ENCODE measurements around the gene DPYD.

DPYD gene

GRCh38 chr1:97200595-97200994 is 720.2 kb downstream of the DPYD start:
- Histone ChIP-seq H3K4me2 (ENCODE audit: low read depth, low read length, poor library complexity, severe bottlenecking) (no peak overlapping the region), H2AFZ (ENCODE audit: low read depth, low read length, severe bottlenecking) (no peak overlapping the region), H3K9me2 (replicated peaks; ENCODE audit: insufficient read depth, low read length) (no peaks in the 10 kb centered on the region), H3K79me2 (ENCODE audit: insufficient read depth, low read length) (no peaks in the 10 kb centered on the region), H4K20me1 (ENCODE audit: low read depth, low read length) (no peaks in the 10 kb centered on the region), H3K9me3 (ENCODE audit: insufficient read depth, low read length) (no peaks in the 10 kb centered on the region), H3K9ac (ENCODE audit: low read length) (no peak overlapping the region), H3K4me3 (ENCODE audit: insufficient read depth, low read length, poor library complexity, severe bottlenecking) (no peak overlapping the region), H3F3A (ENCODE audit: insufficient read depth) (no peaks in the 10 kb centered on the region), H3K36me3 (ENCODE audit: low read length) (no peaks in the 10 kb centered on the region), H3K27me3 (ENCODE audit: low read length) (no peaks in the 10 kb centered on the region), H3K27ac (ENCODE audit: low read depth, low read length) (no peak overlapping the region)
- no peak for TF ChIP-seq CTCF (IDR thresholded peaks at IDR 0.05; ENCODE audit: insufficient read depth, low read length, poor library complexity, severe bottlenecking)
- TF ChIP-seq EZH2phosphoT487 (conservative IDR thresholded peaks at IDR 0.05; ENCODE audit: low read length): no peak

- H3K4me3 ChIP-seq (ENCODE audit: insufficient read depth, low read length, poor library complexity, severe bottlenecking): no peak overlapping the region
- no peaks in the 10 kb centered on the region for H3F3A ChIP-seq (ENCODE audit: insufficient read depth)
- H3K79me2 ChIP-seq (ENCODE audit: insufficient read depth, low read length): no peaks in the 10 kb centered on the region
- no peaks in the 10 kb centered on the region for H4K20me1 ChIP-seq (ENCODE audit: low read depth, low read length)
- no peak overlapping the region for H3K9ac ChIP-seq (ENCODE audit: low read length)
- TF ChIP-seq EZH2phosphoT487 (conservative IDR thresholded peaks at IDR 0.05; ENCODE audit: low read length) (no peak), CTCF (IDR thresholded peaks at IDR 0.05; ENCODE audit: insufficient read depth, low read length, poor library complexity, severe bottlenecking) (no peak)
- no peak overlapping the region for H3K4me2 ChIP-seq (ENCODE audit: low read depth, low read length, poor library complexity, severe bottlenecking)
- no peaks in the 10 kb centered on the region for H3K36me3 ChIP-seq (ENCODE audit: low read length)
- H3K9me3 ChIP-seq (ENCODE audit: insufficient read depth, low read length): no peaks in the 10 kb centered on the region
- no peaks in the 10 kb centered on the region for H3K9me2 ChIP-seq (replicated peaks; ENCODE audit: insufficient read depth, low read length)
- H3K27ac ChIP-seq (ENCODE audit: low read depth, low read length): no peak overlapping the region
- H3K27me3 ChIP-seq (ENCODE audit: low read length): no peaks in the 10 kb centered on the region
- H2AFZ ChIP-seq (ENCODE audit: low read depth, low read length, severe bottlenecking): no peak overlapping the region
These were observed 723.9 kb downstream of the DPYD start for GRCh38 chr1:97196825-97197516.

- Histone ChIP-seq H3K9me3 (ENCODE audit: insufficient read depth, low read length) (no peaks in the 10 kb centered on the region), H3K36me3 (ENCODE audit: low read length) (no peaks in the 10 kb centered on the region), H3K4me3 (ENCODE audit: insufficient read depth, low read length, poor library complexity, severe bottlenecking) (no peak overlapping the region), H3K9me2 (replicated peaks; ENCODE audit: insufficient read depth, low read length) (no peaks in the 10 kb centered on the region), H2AFZ (ENCODE audit: low read depth, low read length, severe bottlenecking) (no peak overlapping the region), H3F3A (ENCODE audit: insufficient read depth) (no peaks in the 10 kb centered on the region), H3K4me2 (ENCODE audit: low read depth, low read length, poor library complexity, severe bottlenecking) (no peak overlapping the region), H3K9ac (ENCODE audit: low read length) (no peak overlapping the region), H4K20me1 (ENCODE audit: low read depth, low read length) (no peaks in the 10 kb centered on the region), H3K79me2 (ENCODE audit: insufficient read depth, low read length) (no peaks in the 10 kb centered on the region), H3K27me3 (ENCODE audit: low read length) (no peaks in the 10 kb centered on the region), H3K27ac (ENCODE audit: low read depth, low read length) (no peak overlapping the region)
- TF ChIP-seq EZH2phosphoT487 (conservative IDR thresholded peaks at IDR 0.05; ENCODE audit: low read length): no peak
- no peak for TF ChIP-seq CTCF (IDR thresholded peaks at IDR 0.05; ENCODE audit: insufficient read depth, low read length, poor library complexity, severe bottlenecking)
These were observed 727.8 kb downstream of the DPYD start for GRCh38 chr1:97192872-97193572.

Data from SU-DHL-6 (cell line).